ENCODE data around the gene NDUFB7. TPM values are rescaled to one million over a fixed set of nuclear protein-coding genes. Genes with fewer than 3 reads are reported as not detected.
A peak's percentile ranks its signal among the peaks of the same experiment; 100 is the strongest.
"Not testable (repeated sequence)": the region's sequence is repeated elsewhere in the genome, so short reads cannot be mapped to it uniquely, and the experiment has no call there.

The NDUFB7 gene
- total RNA-seq, 1 donor from 2014 or later: 186 TPM

- ATAC-seq: no peak
Observed at GRCh38 chr19:14570864-14571527, 870 bp downstream of the NDUFB7 start.

- no peak for ATAC-seq
Observed at GRCh38 chr19:14567079-14567478, 4.8 kb downstream of the NDUFB7 start.

- no peak for ATAC-seq
Observed at GRCh38 chr19:14566712-14567077, 5.2 kb downstream of the NDUFB7 start.

GRCh38 chr19:14565765-14566711 is 5.8 kb downstream of the NDUFB7 start:
- no peak for ATAC-seq

GRCh38 chr19:14565298-14565679 is 6.6 kb downstream of the NDUFB7 start:
- no peak for ATAC-seq

- not testable (repeated sequence) for ATAC-seq
Observed at GRCh38 chr19:14564652-14565297, 7.1 kb downstream of the NDUFB7 start.

GRCh38 chr19:14563989-14564651 is 7.7 kb downstream of the NDUFB7 start:
- peak; percentile 76 for ATAC-seq

- no peak for ATAC-seq
Observed at GRCh38 chr19:14563590-14563926, 8.3 kb downstream of the NDUFB7 start.

- peak; percentile 9 for ATAC-seq
Observed at GRCh38 chr19:14562660-14563589, 8.9 kb downstream of the NDUFB7 start.

GRCh38 chr19:14561847-14562351 is 10.0 kb downstream of the NDUFB7 start:
- peak; percentile 20 for ATAC-seq

GRCh38 chr19:14561249-14561648 is 10.6 kb downstream of the NDUFB7 start:
- ATAC-seq: peak; percentile 38

- no peak for ATAC-seq
Observed at GRCh38 chr19:14560776-14561108, 11.1 kb downstream of the NDUFB7 start.

GRCh38 chr19:14559916-14560775 is 11.7 kb downstream of the NDUFB7 start:
- ATAC-seq: no peak

- no peak for ATAC-seq
Observed at GRCh38 chr19:14558370-14559066, 13.3 kb downstream of the NDUFB7 start.

- ATAC-seq: peak; percentile 55
Observed at GRCh38 chr19:14556662-14557188, 15.1 kb downstream of the NDUFB7 start.

- ATAC-seq: peak; percentile 59
Observed at GRCh38 chr19:14555918-14556661, 15.8 kb downstream of the NDUFB7 start.

GRCh38 chr19:14554382-14554812 is 17.5 kb downstream of the NDUFB7 start:
- peak; percentile 75 for ATAC-seq

GRCh38 chr19:14553939-14554243 is 18.0 kb downstream of the NDUFB7 start:
- no peak for ATAC-seq
